Heart left ventricle (tissue), 11 donors: Measurements from ENCODE around the gene C2CD4C. TPM values are rescaled to one million over a fixed set of nuclear protein-coding genes. Genes with fewer than 3 reads are reported as not detected.

Source experiments
- polyA plus RNA-seq, 2 donors: library from polyadenylated mRNA; stranded (reverse); fragments of 200-250 nt; gene quantifications; one replicate each; pipeline ENCODE4 v1.2.3, GENCODE V29; 2013
- total RNA-seq, 9 donors: library from RNA; depleted of rRNA in 2 of 9; stranded (reverse); fragments of >200 nt in 2 of 9; fragmentation: NEBNext Ultra II Directional in 3 of 9; extraction: Animal tissue kit (Norgen Biotek cat#: 25700) in 3 of 9; gene quantifications; one replicate each; pipeline versions ENCODE4 v1.1.0 to v1.2.4, GENCODE V29; 2016 to 2023
- donor health status: ischemic (EF 13 %, LVEDD 7.1; RV severe dilation, severe dysfunction).
- donor health status: healthy with polysubstance abuse.
- donor health status: DM: no; HTN: yes; CAD: no.
- donor health status: DM: no; HTN: no; CAD: no.
- donor health status: ischemic (EF 25% LVEDD 5.7; RV mildly dilated, moderate dysfunction).
- donor health status: healthy.
- donor health status: DM: yes; HTN: yes; CAD: no.
- donor health status: PGD.
- donor health status: nonischemic (EF 23%, LVEDD 6.1; RV moderate dilation, normal function).

C2CD4C gene
- total and polyA plus RNA-seq, 11 donors: 0.12 to 2.2 (median 1.3) TPM

Other genes starting within 250 kb of the C2CD4C start
- gene PLPP2, start 117.7 kb downstream of the C2CD4C start, total RNA-seq: 1 to 10 TPM in 4 of 9 donors, under 1 TPM in 5; 0.09 to 4.1 (median 1.00) TPM
- gene PLPP2, start 117.7 kb downstream of the C2CD4C start, polyA plus RNA-seq: under 1 TPM; 0.54 to 0.99 TPM
- gene MIER2, start 64.4 kb downstream of the C2CD4C start, total RNA-seq: 10 to 100 TPM; 15.7 to 30.3 (median 19.5) TPM
- 10 to 100 TPM; 18.7 to 22.2 TPM for gene MIER2, start 64.4 kb downstream of the C2CD4C start, polyA plus RNA-seq
- gene SHC2, start 51.9 kb upstream of the C2CD4C start, total RNA-seq: 10 to 100 TPM in 7 of 9 donors, 1 to 10 TPM in 2; 9.1 to 35.8 (median 14.6) TPM
- 10 to 100 TPM in 1 of 2 donors, 1 to 10 TPM in 1; 6.7 to 22.3 TPM for gene SHC2, start 51.9 kb upstream of the C2CD4C start, polyA plus RNA-seq
- gene MADCAM1, start 87.3 kb upstream of the C2CD4C start, total RNA-seq: under 1 TPM in 8 of 9 donors, not detected in 1; 0.23 to 0.56 (median 0.36) TPM
- gene MADCAM1, start 87.3 kb upstream of the C2CD4C start, polyA plus RNA-seq: under 1 TPM; 0.04 to 0.61 TPM
- 10 to 100 TPM in 8 of 9 donors, 1 to 10 TPM in 1; 5.7 to 39.3 (median 11.3) TPM for gene TPGS1, start 98.3 kb upstream of the C2CD4C start, total RNA-seq
- gene TPGS1, start 98.3 kb upstream of the C2CD4C start, polyA plus RNA-seq: 10 to 100 TPM; 18.3 to 18.6 TPM
- gene CDC34, start 122.6 kb upstream of the C2CD4C start, total RNA-seq: 100 to 1,000 TPM in 3 of 9 donors, 10 to 100 TPM in 6; 61.9 to 200 (median 84.6) TPM
- gene CDC34, start 122.6 kb upstream of the C2CD4C start, polyA plus RNA-seq: 100 to 1,000 TPM; 122 to 148 TPM
- gene GZMM, start 134.9 kb upstream of the C2CD4C start, total RNA-seq: 1 to 10 TPM in 2 of 9 donors, under 1 TPM in 2, not detected in 5; 0.40 to 3.0 (median 0.87) TPM
- gene GZMM, start 134.9 kb upstream of the C2CD4C start, polyA plus RNA-seq: under 1 TPM; 0.12 to 0.34 TPM
- gene BSG, start 163.4 kb upstream of the C2CD4C start, total RNA-seq: 1,000 to 10,000 TPM; 1,160 to 2,590 (median 1,462) TPM
- gene BSG, start 163.4 kb upstream of the C2CD4C start, polyA plus RNA-seq: 1,000 to 10,000 TPM in 1 of 2 donors, 100 to 1,000 TPM in 1; 727 to 2,989 TPM
- 10 to 100 TPM in 7 of 9 donors, 1 to 10 TPM in 2; 4.1 to 27.4 (median 15.4) TPM for gene HCN2, start 180.7 kb upstream of the C2CD4C start, total RNA-seq
- gene HCN2, start 180.7 kb upstream of the C2CD4C start, polyA plus RNA-seq: 10 to 100 TPM in 1 of 2 donors, 1 to 10 TPM in 1; 4.8 to 22.4 TPM
- gene POLRMT, start 224.4 kb upstream of the C2CD4C start, total RNA-seq: 10 to 100 TPM; 32.0 to 78.0 (median 41.5) TPM
- gene POLRMT, start 224.4 kb upstream of the C2CD4C start, polyA plus RNA-seq: 10 to 100 TPM; 38.8 to 75.2 TPM
- gene FGF22, start 230.7 kb upstream of the C2CD4C start, total RNA-seq: under 1 TPM in 3 of 9 donors, not detected in 6; 0.16 to 0.36 (median 0.20) TPM
- gene FGF22, start 230.7 kb upstream of the C2CD4C start, polyA plus RNA-seq: under 1 TPM; 0.07 to 0.11 TPM